Spleen (tissue), 7 donors: ENCODE data around the gene DOCK11.

ENCODE experiments used
- CTCF ChIP-seq, 11 experiments: fragments of 200-600 bp in 7 of 11; fragments of 450-650 bp in 4 of 11; sonication (generic) in 4 of 11; IDR thresholded peaks in 8 of 11; conservative IDR thresholded peaks in 3 of 11; 1 replicate in 7 of 11; 2 replicates in 4 of 11; pipeline versions ENCODE4 v1.4.0 to v1.8.0; 2016 to 2021; ENCODE audit warnings: antibody characterized with exemption in 11 of 11, inconsistent platforms in 4 of 11, mild to moderate bottlenecking in 1 of 11
- POLR2AphosphoS5 ChIP-seq, 3 donors: sonication (generic); formaldehyde crosslinking; IDR thresholded peaks; one replicate each; pipeline ENCODE4 v1.5.1; 2017; ENCODE audit warnings: antibody characterized with exemption in 3 of 3
- donor health status: DM: no; HTN: no; CAD: no; lungs with moderate emphysema.
- donor health status: DM: no; HTN: no; CAD: no.
- donor health status: DM: no; HTN: no; CAD: no.

- TF ChIP-seq CTCF (IDR thresholded peaks at IDR 0.05 in 8 of 11, conservative IDR thresholded peaks at IDR 0.05 in 3 of 11) (no peak), POLR2AphosphoS5 (IDR thresholded peaks at IDR 0.05) (no peak)
These were observed 211.1 kb downstream of the DOCK11 start for GRCh38 chrX:118706681-118707080.
